HCT116 (cell line): ENCODE results near the gene RCAN2. TPM values are rescaled to one million over a fixed set of nuclear protein-coding genes. Genes with fewer than 3 reads are reported as not detected.

Source experiments
- ATAC-seq: fragments of 200-7000 bp; cut with Tn5 transposase; 2 replicates; pipeline ENCODE4 v1.9.1; 2020; ENCODE audit warnings: mild to moderate bottlenecking, moderate library complexity
- BruUV-seq: library from RNA; stranded (reverse); fragments of 400-500 nt; replicated peaks from 2 replicates; lab custom pipeline; 2021; lab: Mats Ljungman, UMichigan
- CTCF ChIA-PET: fragments of 300-600 bp; sonication (Branson Sonifier 250); formaldehyde crosslinking; loops from one replicate; lab custom pipeline; 2021; ENCODE audit warnings: antibody characterized with exemption; lab: Charles Lee
- POLR2A ChIA-PET: fragments of 300-600, 350-600 bp; sonication (Branson Sonifier 250); formaldehyde crosslinking; loops from one replicate; lab custom pipeline; 2021; ENCODE audit warnings: antibody characterized with exemption; lab: Charles Lee
- RAD21 ChIA-PET, 2 experiments: fragments of 300-600 bp; sonication (Branson Sonifier 250); formaldehyde crosslinking; loops; one replicate each; lab custom pipeline; 2023; ENCODE audit warnings: low total read pairs in 2 of 2; ENCODE audit not compliant: uncharacterized antibody in 2 of 2, unreplicated experiment in 2 of 2, low non-redundant PET in 1 of 2; lab: Charles Lee
- DNase-seq: peaks from one replicate; pipeline ENCODE4 v3.0.0-alpha.2; 2010; ENCODE audit warnings: low read depth, low spot score
- H2AFZ ChIP-seq: fragments of 200-600 bp; shearing (Covaris generic), sonication (generic); 2 replicates; pipeline ENCODE4 v1.6.1; 2017; ENCODE audit warnings: low read depth, mixed run types, mixed read lengths, antibody characterized with exemption, low read length; ENCODE audit not compliant: poor library complexity, severe bottlenecking
- H3K27ac ChIP-seq: 2 replicates; pipeline ENCODE4 v1.5.1; 2012; ENCODE audit warnings: low read depth, low read length
- H3K27me3 ChIP-seq: fragments of 200-600 bp; sonication (generic); 2 replicates; pipeline ENCODE4 v1.6.1; 2016; ENCODE audit warnings: mixed run types, low read length, mixed read lengths; ENCODE audit not compliant: insufficient read depth
- H3K36me3 ChIP-seq, 2 experiments: fragments of 200-500 bp in 1 of 2; fragments of 200-600 bp in 1 of 2; sonication (Bioruptor generic) in 1 of 2; sonication (generic) in 1 of 2; 2 replicates each; pipeline versions ENCODE4 v1.5.1 to v1.6.1; 2014 to 2016; ENCODE audit warnings: low read length in 2 of 2, inconsistent platforms in 1 of 2, mixed read lengths in 1 of 2, mixed run types in 1 of 2; ENCODE audit not compliant: insufficient read depth in 2 of 2, control insufficient read depth in 1 of 2
- H3K4me1 ChIP-seq, 2 experiments: fragments of 200-600 bp in 1 of 2; sonication (generic) in 1 of 2; 2 replicates each; pipeline versions ENCODE4 v1.5.1 to v1.6.1; 2012 to 2017; ENCODE audit warnings: low read length in 2 of 2, inconsistent platforms in 1 of 2, mild to moderate bottlenecking in 1 of 2, mixed read lengths in 1 of 2, mixed run types in 1 of 2, moderate library complexity in 1 of 2; ENCODE audit not compliant: insufficient read depth in 2 of 2, control insufficient read depth in 1 of 2
- H3K4me2 ChIP-seq: fragments of 200-600 bp; sonication (generic); 2 replicates; pipeline ENCODE4 v1.6.1; 2017; ENCODE audit warnings: mixed run types, low read length, mixed read lengths
- H3K4me3 ChIP-seq, 2 experiments: fragments of 200-600 bp in 1 of 2; sonication (generic) in 1 of 2; replicated peaks in 1 of 2; 2 replicates each; pipeline ENCODE4 v1.5.1; 2011 to 2016; ENCODE audit warnings: low read length in 2 of 2, control low read depth in 1 of 2, low read depth in 1 of 2, mild to moderate bottlenecking in 1 of 2, mixed read lengths in 1 of 2, mixed run types in 1 of 2
- H3K79me2 ChIP-seq: fragments of 200-600 bp; sonication (generic); 2 replicates; pipeline ENCODE4 v1.6.1; 2017; ENCODE audit warnings: mild to moderate bottlenecking, mixed run types, low read length, moderate library complexity, mixed read lengths; ENCODE audit not compliant: insufficient read depth
- H3K9ac ChIP-seq: fragments of 200-600 bp; sonication (generic); 2 replicates; pipeline ENCODE4 v1.6.1; 2016; ENCODE audit warnings: low read length, mixed read lengths
- H3K9me2 ChIP-seq: fragments of 200-600 bp; sonication (generic), shearing (Covaris generic); 2 replicates; pipeline ENCODE4 v1.6.1; 2017; ENCODE audit warnings: mixed run types, mild to moderate bottlenecking, moderate library complexity; ENCODE audit not compliant: insufficient read depth
- H3K9me3 ChIP-seq, 2 experiments: fragments of 200-500 bp in 1 of 2; fragments of 200-600 bp in 1 of 2; sonication (Bioruptor generic) in 1 of 2; sonication (generic) in 1 of 2; 2 replicates each; pipeline ENCODE4 v1.6.1; 2014 to 2017; ENCODE audit warnings: low read length in 2 of 2, mixed read lengths in 2 of 2, inconsistent platforms in 1 of 2, low read depth in 1 of 2, mild to moderate bottlenecking in 1 of 2, mixed run types in 1 of 2, moderate library complexity in 1 of 2; ENCODE audit not compliant: control insufficient read depth in 1 of 2, insufficient read depth in 1 of 2
- H4K20me1 ChIP-seq: fragments of 200-600 bp; sonication (generic), shearing (Covaris generic); 2 replicates; pipeline ENCODE4 v1.6.1; 2017; ENCODE audit warnings: mixed run types, mild to moderate bottlenecking, moderate library complexity; ENCODE audit not compliant: insufficient read depth
- CBX3 ChIP-seq: IDR thresholded peaks from 2 replicates; pipeline ENCODE4 v1.6.1; 2012; ENCODE audit warnings: low read depth
- CTCF ChIP-seq, 3 experiments: fragments of 200-600 bp in 1 of 3; sonication (generic) in 1 of 3; IDR thresholded peaks in 2 of 3; conservative IDR thresholded peaks in 1 of 3; 2 replicates each; pipeline ENCODE4 v1.5.1; 2012 to 2017; ENCODE audit warnings: low read depth in 2 of 3, low read length in 2 of 3, antibody characterized with exemption in 1 of 3, borderline replicate concordance in 1 of 3, control low read depth in 1 of 3, mild to moderate bottlenecking in 1 of 3, mixed read lengths in 1 of 3, mixed run types in 1 of 3, moderate library complexity in 1 of 3; ENCODE audit not compliant: insufficient read depth in 1 of 3
- EGR1 ChIP-seq: IDR thresholded peaks from 2 replicates; pipeline ENCODE4 v1.6.1; 2012; ENCODE audit warnings: low read depth
- ELF1 ChIP-seq: IDR thresholded peaks from 2 replicates; pipeline ENCODE4 v1.6.1; 2012; ENCODE audit warnings: low read depth, borderline replicate concordance
- EZH2 ChIP-seq: fragments of 200-600 bp; sonication (generic); IDR thresholded peaks from 2 replicates; pipeline ENCODE4 v1.6.1; 2017; ENCODE audit warnings: antibody characterized with exemption, mixed run types
- EZH2phosphoT487 ChIP-seq: fragments of 200-600 bp; IDR thresholded peaks from 2 replicates; pipeline ENCODE4 v1.6.1; 2018; ENCODE audit warnings: antibody characterized with exemption, borderline replicate concordance
- FOSL1 ChIP-seq: IDR thresholded peaks from 2 replicates; pipeline ENCODE4 v1.6.1; 2012; ENCODE audit warnings: low read depth
- JUND ChIP-seq: IDR thresholded peaks from 2 replicates; pipeline ENCODE4 v1.6.1; 2012
- POLR2A ChIP-seq: IDR thresholded peaks from 2 replicates; pipeline ENCODE4 v1.7.0; 2011; ENCODE audit warnings: borderline replicate concordance; ENCODE audit not compliant: insufficient read depth, insufficient read length; ENCODE audit errors: extremely low read depth
- RAD21 ChIP-seq: IDR thresholded peaks from 2 replicates; pipeline ENCODE4 v1.6.1; 2012; ENCODE audit warnings: low read depth, mild to moderate bottlenecking
- REST ChIP-seq: IDR thresholded peaks from 2 replicates; pipeline ENCODE4 v1.6.1; 2012; ENCODE audit warnings: low read depth
- SIN3A ChIP-seq: IDR thresholded peaks from 2 replicates; pipeline ENCODE4 v1.6.1; 2012; ENCODE audit warnings: low read depth
- SRF ChIP-seq: IDR thresholded peaks from 2 replicates; pipeline ENCODE4 v1.6.1; 2012; ENCODE audit warnings: low read depth
- YY1 ChIP-seq: IDR thresholded peaks from 2 replicates; pipeline ENCODE4 v1.6.1; 2011; ENCODE audit warnings: low read length, low read depth, moderate library complexity, mild to moderate bottlenecking; ENCODE audit not compliant: insufficient replicate concordance; ENCODE audit errors: extremely low read depth
- ZFX ChIP-seq: fragments of 450-650 bp; IDR thresholded peaks from 2 replicates; pipeline ENCODE4 v1.6.1; 2017
- ZNF274 ChIP-seq: fragments of 200-500 bp; sonication (Bioruptor generic); IDR thresholded peaks from 2 replicates; pipeline ENCODE4 v1.6.1; 2014; ENCODE audit warnings: mild to moderate bottlenecking, low read depth, low read length, inconsistent platforms
- intact Hi-C: fragments of 100-400 bp; cut with micrococcal nuclease; formaldehyde crosslinking; loops from 2 replicates; pipeline ENCODE4 v1.10.0; 2022
- total RNA-seq: library from RNA; stranded (reverse); gene quantifications from one replicate; pipeline ENCODE4 v1.2.1, GENCODE V29; 2021; ENCODE audit not compliant: unreplicated experiment
- TF ChIP-seq, protein P1 (sequence below): IDR thresholded peaks from 2 replicates; pipeline ENCODE4 v1.6.1; 2012

RCAN2 gene
- total RNA-seq, 1 experiment from 2014 or later = 0.57 TPM

DNA sequence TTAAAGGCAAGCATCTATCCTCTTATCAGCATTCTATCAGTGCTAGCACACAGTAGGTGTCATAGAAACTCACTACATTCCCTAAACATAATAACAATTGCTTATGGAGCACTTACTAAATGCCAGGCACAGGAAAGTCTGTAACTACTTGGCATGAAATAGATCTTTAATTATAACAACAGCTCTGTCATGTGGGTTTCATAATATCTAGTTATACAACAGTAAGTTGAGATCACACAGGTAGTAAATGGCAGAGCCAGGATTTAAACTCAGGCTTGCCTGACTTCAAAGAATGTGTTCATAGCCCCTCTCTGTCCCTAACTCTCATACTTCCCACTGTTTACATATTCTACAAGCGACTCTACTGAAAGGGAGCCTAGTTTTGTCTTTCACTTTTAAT, 254.5 kb downstream of the RCAN2 start:
- TF ChIP-seq JUND (no peak), YY1 (no peak), RAD21 (no peak), ELF1 (no peak), SRF (no peak), CBX3 (no peak), SIN3A (no peak), ZFX (no peak), EGR1 (no peak), EZH2phosphoT487 (no peak)
- TF ChIP-seq, protein P1, sequence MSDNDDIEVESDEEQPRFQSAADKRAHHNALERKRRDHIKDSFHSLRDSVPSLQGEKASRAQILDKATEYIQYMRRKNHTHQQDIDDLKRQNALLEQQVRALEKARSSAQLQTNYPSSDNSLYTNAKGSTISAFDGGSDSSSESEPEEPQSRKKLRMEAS = no peak
- Histone ChIP-seq H3K36me3 (no peaks in the 10 kb centered on the region), H3K27ac (no peak overlapping the region), H3K79me2 (no peaks in the 10 kb centered on the region), H3K27me3 (no peaks in the 10 kb centered on the region), H3K4me1 (no peaks in the 10 kb centered on the region), H3K9me3 (no peaks in the 10 kb centered on the region), H2AFZ (no peak overlapping the region), H4K20me1 (no peaks in the 10 kb centered on the region), H3K9me2 (no peaks in the 10 kb centered on the region), H3K4me2 (no peak overlapping the region), H3K9ac (no peak overlapping the region), H3K4me3 (no peak overlapping the region)
- ATAC-seq = no peak
- ChIA-PET POLR2A (no interaction called here), CTCF (no interaction called here), RAD21 (no interaction called here)
- intact Hi-C loops = no loop called here
- DNase-seq = no peak
- no TSS peak for BruUV-seq

DNA sequence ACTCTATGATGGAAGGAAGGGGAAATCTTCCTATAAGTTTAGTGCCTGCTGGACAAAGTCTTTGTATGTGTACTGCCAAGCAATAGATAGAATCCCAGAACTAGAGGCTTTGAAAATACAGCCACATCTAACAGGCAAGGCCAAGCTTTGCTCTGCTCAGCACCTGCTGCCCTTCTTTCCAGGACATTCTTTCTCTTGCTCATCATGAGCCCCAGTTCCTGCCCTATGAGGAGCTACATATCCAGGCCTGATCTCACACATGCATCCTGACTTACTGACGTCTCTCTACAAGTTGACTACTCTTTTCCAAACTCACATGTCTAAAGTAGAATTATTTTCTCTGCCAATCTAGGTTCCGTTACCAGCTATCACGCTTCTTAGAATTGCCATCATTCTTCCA, 256.0 kb downstream of the RCAN2 start:
- Histone ChIP-seq H3K79me2 (no peaks in the 10 kb centered on the region), H3K36me3 (no peaks in the 10 kb centered on the region), H3K27me3 (no peaks in the 10 kb centered on the region), H3K4me2 (no peak overlapping the region), H3K4me3 (no peak overlapping the region), H3K4me1 (no peaks in the 10 kb centered on the region), H3K9me3 (no peaks in the 10 kb centered on the region), H2AFZ (no peak overlapping the region), H3K27ac (no peak overlapping the region), H3K9ac (no peak overlapping the region), H3K9me2 (no peaks in the 10 kb centered on the region), H4K20me1 (no peaks in the 10 kb centered on the region)
- ChIA-PET POLR2A (no interaction called here), RAD21 (no interaction called here), CTCF (no interaction called here)
- intact Hi-C loops = no loop called here
- ATAC-seq (no peak), DNase-seq (no peak)
- BruUV-seq = no TSS peak
- no peak for TF ChIP-seq FOSL1
- TF ChIP-seq EZH2 = no peak
- TF ChIP-seq CTCF (IDR thresholded peaks at IDR 0.05 in 2 of 3, conservative IDR thresholded peaks at IDR 0.05 in 1 of 3; ENCODE audit: borderline replicate concordance in 1 of 3, insufficient read depth in 1 of 3, low read depth in 2 of 3, low read length in 2 of 3) = no peak
- TF ChIP-seq SRF = no peak
- no peak for TF ChIP-seq ELF1
- no peak for TF ChIP-seq SIN3A
- no peak for TF ChIP-seq ZNF274
- no peak for TF ChIP-seq CBX3
- no peak for TF ChIP-seq ZFX
- no peak for TF ChIP-seq POLR2A
- TF ChIP-seq, protein P1 = no peak
- no peak for TF ChIP-seq REST
- TF ChIP-seq EZH2phosphoT487 = no peak
- no peak for TF ChIP-seq YY1
